GM23338 (cell line): ENCODE measurements around the gene FAM168B. TPM values are rescaled to one million over a fixed set of nuclear protein-coding genes. Genes with fewer than 3 reads are reported as not detected.

Source experiments
- ATAC-seq: fragments of 200-7000 bp; cut with Tn5 transposase; 3 replicates; pipeline ENCODE4 v1.9.1; 2020
- DNase-seq: peaks from one replicate; pipeline ENCODE4 v3.0.0-alpha.2; 2015; ENCODE audit warnings: low spot score
- H2AFZ ChIP-seq: fragments of 200-600 bp; sonication (generic); 2 replicates; pipeline ENCODE4 v1.8.0; 2016; ENCODE audit warnings: antibody characterized with exemption, mild to moderate bottlenecking, moderate library complexity
- H3F3A ChIP-seq: fragments of 200-600 bp; sonication (generic); replicated peaks from 2 replicates; pipeline ENCODE4 v1.8.0; 2017; ENCODE audit warnings: antibody characterized with exemption, mixed run types, low read depth
- H3K27ac ChIP-seq: fragments of 200-600 bp; sonication (generic); 2 replicates; pipeline ENCODE4 v1.6.1; 2016; ENCODE audit warnings: low read depth
- H3K27me3 ChIP-seq: fragments of 200-600 bp; sonication (generic); 2 replicates; pipeline ENCODE4 v1.8.0; 2016; ENCODE audit warnings: mild to moderate bottlenecking, mixed run types, moderate library complexity; ENCODE audit not compliant: insufficient read depth
- H3K36me3 ChIP-seq: fragments of 200-600 bp; sonication (generic); 2 replicates; pipeline ENCODE4 v1.8.0; 2016; ENCODE audit warnings: mild to moderate bottlenecking; ENCODE audit not compliant: insufficient read depth
- H3K4me1 ChIP-seq: fragments of 200-600 bp; sonication (generic); 2 replicates; pipeline ENCODE4 v1.8.0; 2016; ENCODE audit warnings: mild to moderate bottlenecking, moderate library complexity; ENCODE audit not compliant: insufficient read depth
- H3K4me2 ChIP-seq: fragments of 200-600 bp; sonication (generic); 2 replicates; pipeline ENCODE4 v1.7.1; 2017; ENCODE audit warnings: mixed run types
- H3K4me3 ChIP-seq: fragments of 200-600 bp; sonication (generic); 2 replicates; pipeline ENCODE4 v1.6.1; 2016; ENCODE audit warnings: mixed run types
- H3K79me2 ChIP-seq: fragments of 200-600 bp; sonication (generic); replicated peaks from 2 replicates; pipeline ENCODE4 v1.8.0; 2017; ENCODE audit warnings: mild to moderate bottlenecking; ENCODE audit not compliant: insufficient read depth
- H3K9me2 ChIP-seq: fragments of 200-600 bp; sonication (generic); 2 replicates; pipeline ENCODE4 v1.8.0; 2017; ENCODE audit not compliant: insufficient read depth
- H4K20me1 ChIP-seq: fragments of 200-600 bp; sonication (generic); replicated peaks from 2 replicates; pipeline ENCODE4 v1.8.0; 2017; ENCODE audit warnings: mild to moderate bottlenecking; ENCODE audit not compliant: insufficient read depth
- H3K27ac Mint-ChIP-seq: 2 replicates; pipeline ENCODE4 v1.8.0; 2020; ENCODE audit warnings: inconsistent platforms, mild to moderate bottlenecking, moderate library complexity, mixed read lengths
- H3K27me3 Mint-ChIP-seq: 3 replicates; pipeline ENCODE4 v1.8.0; 2022; ENCODE audit warnings: low read depth, mild to moderate bottlenecking, moderate library complexity, mixed read lengths, inconsistent platforms; ENCODE audit not compliant: insufficient read depth, poor library complexity
- H3K36me3 Mint-ChIP-seq: 3 replicates; pipeline ENCODE4 v1.8.0; 2021; ENCODE audit warnings: low read depth, mild to moderate bottlenecking, inconsistent platforms, moderate library complexity, mixed read lengths
- H3K4me1 Mint-ChIP-seq: 3 replicates; pipeline ENCODE4 v1.8.0; 2020; ENCODE audit warnings: mild to moderate bottlenecking, inconsistent platforms, mixed read lengths
- H3K4me3 Mint-ChIP-seq: 3 replicates; pipeline ENCODE4 v1.8.0; 2021; ENCODE audit warnings: moderate library complexity, mild to moderate bottlenecking, inconsistent platforms, mixed read lengths
- H3K9me3 Mint-ChIP-seq: 3 replicates; pipeline ENCODE4 v1.8.0; 2020; ENCODE audit warnings: moderate library complexity, mild to moderate bottlenecking, inconsistent platforms, mixed read lengths
- CREB1 ChIP-seq: fragments of 250-450 bp; sonication (Bioruptor Pico); IDR thresholded peaks from 2 replicates; pipeline ENCODE4 v1.5.0; 2020; ENCODE audit warnings: low read depth, mild to moderate bottlenecking, moderate library complexity
- ETS1 ChIP-seq: IDR thresholded peaks from 2 replicates; pipeline ENCODE4 v1.6.1; 2016; ENCODE audit warnings: antibody characterized with exemption
- POLR2AphosphoS5 ChIP-seq: IDR thresholded peaks from 2 replicates; pipeline ENCODE4 v1.6.1; 2016; ENCODE audit warnings: antibody characterized with exemption, low read depth
- STAT1 ChIP-seq: IDR thresholded peaks from one replicate; pipeline ENCODE4 v1.6.1; 2016; ENCODE audit warnings: antibody characterized with exemption; ENCODE audit not compliant: unreplicated experiment
- ZNF331 ChIP-seq: fragments of 250-450 bp; sonication (Bioruptor Pico); IDR thresholded peaks from 2 replicates; pipeline ENCODE4 v1.5.0; 2020; ENCODE audit warnings: low read depth, mild to moderate bottlenecking, moderate library complexity
- ZNF462 ChIP-seq: fragments of 250-450 bp; sonication (Bioruptor Pico); IDR thresholded peaks from 2 replicates; pipeline ENCODE4 v1.5.0; 2020; ENCODE audit warnings: mild to moderate bottlenecking, moderate library complexity
- polyA plus RNA-seq: library from polyadenylated mRNA; unstranded; fragments of >200 nt; fragmentation: Nextera tagmentation; extraction: Ambion mirVana; gene quantifications from 2 replicates; pipeline ENCODE4 v1.2.1, GENCODE V29; 2016
- total RNA-seq: library from RNA; depleted of rRNA; stranded (reverse); fragments of >200 nt; shearing (Covaris generic); gene quantifications from 2 replicates; pipeline ENCODE4 v1.2.3, GENCODE V29; 2014

FAM168B gene
- total and polyA plus RNA-seq, 2 experiments from 2014 or later: 18.8 to 76.8 TPM

- TF ChIP-seq ZNF462 (CRISPR knock-in tag): no peak
- no peak for TF ChIP-seq STAT1
- TF ChIP-seq POLR2AphosphoS5: no peak
- no peak for TF ChIP-seq CREB1 (CRISPR knock-in tag)
Observed at GRCh38 chr2:131121464-131121863, 28.2 kb upstream of the FAM168B start (continued).

- no peak overlapping the region for H3K27ac Mint-ChIP-seq
Observed at GRCh38 chr2:131120815-131121317, 27.6 kb upstream of the FAM168B start.

More at GRCh38 chr2:131120815-131121317, 27.6 kb upstream of the FAM168B start:
- Histone ChIP-seq H3K4me1 (no peaks in the 10 kb centered on the region), H4K20me1 (peaks cover 61% of the 10 kb centered on the region), H3K27me3 (no peaks in the 10 kb centered on the region), H3K27ac (no peak overlapping the region), H3K9me2 (no peaks in the 10 kb centered on the region), H3K79me2 (peaks cover 76% of the 10 kb centered on the region), H3K36me3 (peaks cover under 1% of the 10 kb centered on the region; the same call in 1 of the 2 replicates), H3K4me2 (no peak overlapping the region), H2AFZ (no peak overlapping the region), H3F3A (no peaks in the 10 kb centered on the region), H3K4me3 (no peak overlapping the region)
- Mint-ChIP-seq H3K27me3 (no peaks in the 10 kb centered on the region), H3K4me1 (peaks cover 3% of the 10 kb centered on the region; the same call in 1 of the 3 replicates), H3K36me3 (peaks cover 40% of the 10 kb centered on the region), H3K9me3 (no peaks in the 10 kb centered on the region), H3K4me3 (no peak overlapping the region)
- ATAC-seq (no peak), DNase-seq (no peak)
- TF ChIP-seq STAT1: no peak
- TF ChIP-seq ETS1: no peak
- no peak for TF ChIP-seq CREB1 (CRISPR knock-in tag)
- TF ChIP-seq ZNF331 (CRISPR knock-in tag): no peak
